HL-60 (cell line): Measurements from ENCODE around the gene CFAP74.

ENCODE experiments used
- DNase-seq, 2 experiments: peaks; one replicate each; pipeline ENCODE4 v3.0.0-alpha.2; 2010 to 2020; ENCODE audit warnings: low read depth in 1 of 2, low spot score in 1 of 2
- H3K27ac ChIP-seq: fragments of 250-450 bp; sonication (Bioruptor Pico); replicated peaks from 2 replicates; pipeline ENCODE4 v1.5.1; 2020; ENCODE audit warnings: mild to moderate bottlenecking, moderate library complexity
- H3K27me3 ChIP-seq: fragments of 250-450 bp; sonication (Bioruptor Pico); 2 replicates; pipeline ENCODE4 v1.5.1; 2021; ENCODE audit warnings: mild to moderate bottlenecking, moderate library complexity; ENCODE audit not compliant: insufficient read depth, poor library complexity, severe bottlenecking
- H3K4me3 ChIP-seq: replicated peaks from 2 replicates; pipeline ENCODE4 v1.5.1; 2011; ENCODE audit warnings: mild to moderate bottlenecking, control low read depth, low read length; ENCODE audit not compliant: insufficient read depth
- GABPA ChIP-seq: IDR thresholded peaks from 2 replicates; pipeline ENCODE4 v1.6.1; 2012; ENCODE audit warnings: low read depth
- POLR2AphosphoS5 ChIP-seq: IDR thresholded peaks from 2 replicates; pipeline ENCODE4 v1.6.1; 2012; ENCODE audit warnings: low read depth
- REST ChIP-seq: IDR thresholded peaks from 2 replicates; pipeline ENCODE4 v1.6.1; 2012; ENCODE audit warnings: low read depth; ENCODE audit not compliant: insufficient replicate concordance
- SPI1 ChIP-seq: IDR thresholded peaks from 2 replicates; pipeline ENCODE4 v1.6.1; 2012; ENCODE audit warnings: low read depth, mild to moderate bottlenecking, borderline replicate concordance
- TF ChIP-seq, protein P1 (sequence below): IDR thresholded peaks from one replicate; pipeline ENCODE4 v1.5.1; 2011; ENCODE audit warnings: low read length, control low read depth, inconsistent platforms; ENCODE audit not compliant: insufficient read depth

CFAP74 gene

DNA sequence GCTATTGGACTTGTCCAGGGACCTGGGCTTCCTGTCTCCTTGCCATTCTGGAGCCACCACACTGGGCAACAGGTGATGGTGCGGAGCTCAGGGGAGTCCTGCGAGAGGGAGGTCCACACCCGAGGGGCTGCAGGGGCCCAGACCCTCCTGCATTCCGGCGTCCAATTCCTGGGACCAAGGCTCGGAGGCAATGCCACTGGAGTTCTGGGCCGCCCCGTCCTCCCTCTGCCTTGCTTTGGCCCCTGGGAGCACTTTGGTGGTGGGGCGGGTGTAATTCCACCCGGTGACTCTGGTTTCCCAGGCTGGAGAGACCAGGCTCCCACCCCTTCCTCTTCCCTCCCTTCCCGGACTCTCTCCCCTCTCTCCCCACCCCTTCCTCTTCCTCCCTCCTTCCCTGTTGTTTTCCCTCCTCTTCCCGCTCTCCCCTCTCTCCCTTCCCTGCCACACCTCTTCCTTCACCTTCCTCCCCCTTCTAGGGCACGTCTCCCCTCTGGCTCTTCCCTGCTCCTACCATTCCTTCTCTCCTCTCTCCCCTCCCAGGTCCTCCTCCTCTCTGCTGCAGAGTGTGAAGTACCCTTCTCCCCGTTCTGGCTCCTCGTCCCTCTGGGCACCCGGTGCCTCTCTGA is 48.6 kb upstream of the CFAP74 start:
- no peak for DNase-seq
- Histone ChIP-seq H3K27me3 (peaks cover 40% of the 10 kb centered on the region), H3K27ac (no peak overlapping the region), H3K4me3 (no peak overlapping the region)
- TF ChIP-seq, protein P1, sequence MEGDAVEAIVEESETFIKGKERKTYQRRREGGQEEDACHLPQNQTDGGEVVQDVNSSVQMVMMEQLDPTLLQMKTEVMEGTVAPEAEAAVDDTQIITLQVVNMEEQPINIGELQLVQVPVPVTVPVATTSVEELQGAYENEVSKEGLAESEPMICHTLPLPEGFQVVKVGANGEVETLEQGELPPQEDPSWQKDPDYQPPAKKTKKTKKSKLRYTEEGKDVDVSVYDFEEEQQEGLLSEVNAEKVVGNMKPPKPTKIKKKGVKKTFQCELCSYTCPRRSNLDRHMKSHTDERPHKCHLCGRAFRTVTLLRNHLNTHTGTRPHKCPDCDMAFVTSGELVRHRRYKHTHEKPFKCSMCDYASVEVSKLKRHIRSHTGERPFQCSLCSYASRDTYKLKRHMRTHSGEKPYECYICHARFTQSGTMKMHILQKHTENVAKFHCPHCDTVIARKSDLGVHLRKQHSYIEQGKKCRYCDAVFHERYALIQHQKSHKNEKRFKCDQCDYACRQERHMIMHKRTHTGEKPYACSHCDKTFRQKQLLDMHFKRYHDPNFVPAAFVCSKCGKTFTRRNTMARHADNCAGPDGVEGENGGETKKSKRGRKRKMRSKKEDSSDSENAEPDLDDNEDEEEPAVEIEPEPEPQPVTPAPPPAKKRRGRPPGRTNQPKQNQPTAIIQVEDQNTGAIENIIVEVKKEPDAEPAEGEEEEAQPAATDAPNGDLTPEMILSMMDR = no peak
- no peak for TF ChIP-seq GABPA
- no peak for TF ChIP-seq REST

GRCh38 chr1:2050793-2051682 is 47.5 kb upstream of the CFAP74 start:
- no peak for TF ChIP-seq SPI1
- TF ChIP-seq POLR2AphosphoS5 = no peak
- Histone ChIP-seq H3K4me3 (no peak overlapping the region), H3K27me3 (peaks cover 47% of the 10 kb centered on the region), H3K27ac (no peak overlapping the region)
- no peak for DNase-seq

- TF ChIP-seq GABPA = no peak
- TF ChIP-seq SPI1 = no peak
- TF ChIP-seq POLR2AphosphoS5 = no peak
- TF ChIP-seq REST = no peak
- TF ChIP-seq, protein P1 = no peak
- Histone ChIP-seq H3K4me3 (no peak overlapping the region), H3K27me3 (peaks cover 47% of the 10 kb centered on the region), H3K27ac (no peak overlapping the region)
- no peak for DNase-seq
Observed at GRCh38 chr1:2050461-2050792, 46.8 kb upstream of the CFAP74 start.

DNA sequence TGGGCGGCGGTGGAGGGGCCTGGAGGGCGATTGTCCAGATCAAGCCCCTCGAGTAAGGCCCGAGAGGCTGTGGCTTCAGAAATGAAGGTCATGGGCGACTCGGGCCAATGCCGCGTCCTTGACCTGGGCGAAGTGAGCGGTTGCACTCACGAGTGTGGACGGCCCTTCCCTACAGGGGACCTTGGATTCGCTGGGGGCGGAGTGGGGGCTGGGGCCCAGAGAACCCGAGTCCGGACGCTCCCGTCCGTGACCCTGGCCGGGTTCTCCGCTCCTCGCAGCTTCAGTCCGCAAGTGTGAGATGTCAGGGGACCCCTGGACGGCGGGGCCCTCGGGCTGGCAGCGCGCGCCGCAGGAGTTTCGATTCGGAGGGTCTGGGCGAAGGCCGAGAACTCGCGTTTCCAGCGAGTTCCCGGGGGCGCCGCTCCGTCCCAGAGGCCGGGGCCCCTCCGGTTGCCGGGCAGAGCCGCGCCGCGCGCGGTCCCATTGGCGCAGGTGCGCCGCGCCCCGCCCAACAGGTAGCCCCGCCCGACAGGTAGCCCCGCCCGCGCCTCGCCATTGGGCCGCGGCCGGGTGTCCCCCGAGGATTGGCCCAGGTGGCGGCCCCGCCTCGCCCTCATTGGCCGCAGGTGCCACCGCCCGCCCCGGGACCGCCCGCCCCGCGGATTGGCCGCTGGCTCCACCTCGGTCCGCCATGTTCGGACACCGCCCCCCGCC is 46.3 kb upstream of the CFAP74 start, which contains the start of gene PRKCZ:
TSS of gene PRKCZ (plus strand) at position 694 of the 714 bp plus-strand sequence. CDS start 220 bp downstream, outside the sequence.
- no peak within 1 kb of the TSS for H3K27ac ChIP-seq
- TF ChIP-seq SPI1 = no peak
- no peak for TF ChIP-seq GABPA
- TF ChIP-seq, protein P1 = no peak
- TF ChIP-seq REST = no peak
- no peak for TF ChIP-seq POLR2AphosphoS5
- no peak for DNase-seq
- peaks cover 47% of the 10 kb centered on the region for H3K27me3 ChIP-seq
- no peak within 1 kb of the TSS for H3K4me3 ChIP-seq
